ENCODE data around the gene ADGRG7. TPM values are rescaled to one million over a fixed set of nuclear protein-coding genes. Genes with fewer than 3 reads are reported as not detected.

Gene ADGRG7
- total and polyA plus RNA-seq, 10 donors, result not detected

- no peaks in the 10 kb centered on the region for H3K4me1 ChIP-seq
- H3K27ac ChIP-seq, result no peak overlapping the region
- no peaks in the 10 kb centered on the region for H3K9me3 ChIP-seq
- intact Hi-C loops (cut with DNase I; ENCODE audit: low total_unique reads), result no loop called here
- DNase-seq, result no peak
- no peak overlapping the region for H3K4me3 ChIP-seq
- no peaks in the 10 kb centered on the region for H3K27me3 ChIP-seq (replicated peaks in 1 of 7)
- no peak for TF ChIP-seq POLR2A (IDR thresholded peaks at IDR 0.05)
- TF ChIP-seq, protein P1, sequence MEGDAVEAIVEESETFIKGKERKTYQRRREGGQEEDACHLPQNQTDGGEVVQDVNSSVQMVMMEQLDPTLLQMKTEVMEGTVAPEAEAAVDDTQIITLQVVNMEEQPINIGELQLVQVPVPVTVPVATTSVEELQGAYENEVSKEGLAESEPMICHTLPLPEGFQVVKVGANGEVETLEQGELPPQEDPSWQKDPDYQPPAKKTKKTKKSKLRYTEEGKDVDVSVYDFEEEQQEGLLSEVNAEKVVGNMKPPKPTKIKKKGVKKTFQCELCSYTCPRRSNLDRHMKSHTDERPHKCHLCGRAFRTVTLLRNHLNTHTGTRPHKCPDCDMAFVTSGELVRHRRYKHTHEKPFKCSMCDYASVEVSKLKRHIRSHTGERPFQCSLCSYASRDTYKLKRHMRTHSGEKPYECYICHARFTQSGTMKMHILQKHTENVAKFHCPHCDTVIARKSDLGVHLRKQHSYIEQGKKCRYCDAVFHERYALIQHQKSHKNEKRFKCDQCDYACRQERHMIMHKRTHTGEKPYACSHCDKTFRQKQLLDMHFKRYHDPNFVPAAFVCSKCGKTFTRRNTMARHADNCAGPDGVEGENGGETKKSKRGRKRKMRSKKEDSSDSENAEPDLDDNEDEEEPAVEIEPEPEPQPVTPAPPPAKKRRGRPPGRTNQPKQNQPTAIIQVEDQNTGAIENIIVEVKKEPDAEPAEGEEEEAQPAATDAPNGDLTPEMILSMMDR (IDR thresholded peaks at IDR 0.05 in 8 of 11, conservative IDR thresholded peaks at IDR 0.05 in 3 of 11), result no peak
- no peak for TF ChIP-seq POLR2AphosphoS5 (IDR thresholded peaks at IDR 0.05)
- H3K36me3 ChIP-seq, result peaks cover 0 to 100% (median 70%) of the 10 kb centered on the region in 6 donors
- 97 to 100% (median 98%) methylated on average over 1 of the region's 1 CpG for WGBS, 5 donors
Measured at GRCh38 chr3:100740207-100740606, 130.8 kb downstream of the ADGRG7 start.

GRCh38 chr3:100743535-100743934, 134.1 kb downstream of the ADGRG7 start:
- Histone ChIP-seq H3K36me3 (peaks cover 0 to 100% (median 69%) of the 10 kb centered on the region in 6 donors), H3K4me3 (no peak overlapping the region)
- intact Hi-C loops (cut with DNase I; ENCODE audit: low total_unique reads), result no loop called here

DNA sequence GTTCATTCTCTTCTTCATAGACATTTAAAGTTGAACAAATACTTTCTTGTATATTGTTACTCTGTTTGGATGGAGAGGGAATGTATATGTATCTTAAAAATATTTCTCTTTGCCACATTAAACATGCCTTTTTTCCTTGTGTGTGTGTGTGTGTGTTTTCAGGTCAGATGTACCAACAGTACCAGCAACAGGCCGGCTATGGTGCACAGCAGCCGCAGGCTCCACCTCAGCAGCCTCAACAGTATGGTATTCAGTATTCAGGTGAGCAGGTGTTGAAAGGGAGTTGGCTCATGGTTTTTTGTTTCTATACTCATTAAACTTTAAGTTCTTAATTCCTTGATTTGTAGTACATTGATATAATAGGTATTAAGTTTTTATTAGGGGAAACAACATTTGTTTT, 135.3 kb downstream of the ADGRG7 start:
- peaks cover 0 to 100% (median 71%) of the 10 kb centered on the region in 6 donors for H3K36me3 ChIP-seq
- 95 to 100% (median 97%) methylated on average over 2 of the region's 2 CpGs for WGBS, 5 donors
- TF ChIP-seq POLR2AphosphoS5 (IDR thresholded peaks at IDR 0.05) (no peak), POLR2A (IDR thresholded peaks at IDR 0.05) (no peak)
- TF ChIP-seq, protein P1 (IDR thresholded peaks at IDR 0.05 in 8 of 11, conservative IDR thresholded peaks at IDR 0.05 in 3 of 11), result no peak
- H3K27me3 ChIP-seq (replicated peaks in 1 of 7), result no peaks in the 10 kb centered on the region
- DNase-seq, result no peak
- no peak overlapping the region for H3K4me3 ChIP-seq
- no peak overlapping the region for H3K27ac ChIP-seq
- intact Hi-C loops (cut with DNase I; ENCODE audit: low total_unique reads), result no loop called here
- no peaks in the 10 kb centered on the region for H3K9me3 ChIP-seq
- no peaks in the 10 kb centered on the region for H3K4me1 ChIP-seq

More at GRCh38 chr3:100743535-100743934, 134.1 kb downstream of the ADGRG7 start:
- no peak overlapping the region for H3K27ac ChIP-seq
- WGBS, 5 donors, result 89 to 97% (median 92%) methylated on average over 3 of the region's 3 CpGs
- no peak for TF ChIP-seq POLR2A (IDR thresholded peaks at IDR 0.05)
- H3K4me1 ChIP-seq, result no peaks in the 10 kb centered on the region
- no peaks in the 10 kb centered on the region for H3K27me3 ChIP-seq (replicated peaks in 1 of 7)
- no peak for DNase-seq
- H3K9me3 ChIP-seq, result no peaks in the 10 kb centered on the region

Small RNAs within 50 kb of the gene (small RNA-seq; reads per million reads assigned to genes)
- gene RF00322, result 0 reads per million in 4 donors

Other genes with a start within 250 kb of the ADGRG7 start
- gene TOMM70, start 208.5 kb upstream of the ADGRG7 start, total RNA-seq, result 10 to 100 TPM; 28.1 to 37.2 (median 31.5) TPM
- 10 to 100 TPM; 10.6 to 16.3 (median 15.2) TPM for gene TOMM70, start 208.5 kb upstream of the ADGRG7 start, polyA plus RNA-seq
- 1 to 10 TPM; 1.2 to 2.6 (median 1.6) TPM for gene LNP1, start 208.1 kb upstream of the ADGRG7 start, total RNA-seq
- gene LNP1, start 208.1 kb upstream of the ADGRG7 start, polyA plus RNA-seq, result 1 to 10 TPM in 1 of 3 donors, under 1 TPM in 2; 0.52 to 1.5 (median 0.96) TPM
- 10 to 100 TPM in 2 of 7 donors, 1 to 10 TPM in 5; 4.4 to 13.4 (median 6.3) TPM for gene TMEM45A, start 117.0 kb upstream of the ADGRG7 start, total RNA-seq
- 1 to 10 TPM; 1.2 to 3.7 (median 1.9) TPM for gene TMEM45A, start 117.0 kb upstream of the ADGRG7 start, polyA plus RNA-seq
- gene TFG, start 99.9 kb downstream of the ADGRG7 start, total RNA-seq, result 10 to 100 TPM; 49.4 to 70.8 (median 57.6) TPM
- gene TFG, start 99.9 kb downstream of the ADGRG7 start, polyA plus RNA-seq, result 10 to 100 TPM; 28.0 to 38.4 (median 31.6) TPM

All from spleen (tissue), 11 donors.